ENCODE results near the gene LAMTOR2. TPM values are rescaled to one million over a fixed set of nuclear protein-coding genes. Genes with fewer than 3 reads are reported as not detected.
A peak's percentile ranks its signal among the peaks of the same experiment; 100 is the strongest.

Gene LAMTOR2
- total RNA-seq, 1 experiment from 2014 or later: 50.6 TPM

- peak; percentile 29 for DNase-seq
- Histone ChIP-seq H4K20me1 (ENCODE audit: control insufficient read depth, insufficient read depth, insufficient read length) (no peaks in the 10 kb centered on the region), H3K4me2 (ENCODE audit: insufficient read depth, insufficient read length, low read length) (peak overlapping the region; percentile 0)
Observed at GRCh38 chr1:156075775-156076204, 21.2 kb downstream of the LAMTOR2 start.

More at GRCh38 chr1:156075775-156076204, 21.2 kb downstream of the LAMTOR2 start:
- WGBS (ENCODE audit: extremely low coverage, insufficient read length, low lambda C conversion rate): no CpG with 5 or more reads among the region's 4 CpGs
- peaks cover 32% of the 10 kb centered on the region for H3K4me1 ChIP-seq (ENCODE audit: insufficient read depth, low read length)
- H3K79me1 ChIP-seq (ENCODE audit: insufficient read depth, low read depth, low read length, poor library complexity, severe bottlenecking): no peaks in the 10 kb centered on the region
- no peak overlapping the region for H2AK5ac ChIP-seq (ENCODE audit: insufficient read length, low read length)
- no peak overlapping the region for H2BK12ac ChIP-seq (ENCODE audit: insufficient read length, low read depth, low read length)
- H3K4ac ChIP-seq (ENCODE audit: low read depth, low read length): no peak overlapping the region
- no peak overlapping the region for H2BK120ac ChIP-seq (ENCODE audit: low read depth, low read length, poor library complexity, severe bottlenecking)
- H3K14ac ChIP-seq (ENCODE audit: insufficient read depth, low read length): no peak overlapping the region
- H3K23ac ChIP-seq (ENCODE audit: insufficient read length, low read depth, low read length): no peak overlapping the region
- peaks cover 79 to 88% of the 10 kb centered on the region in 2 experiments for H3K4me1 Mint-ChIP-seq
- H3K9me3 Mint-ChIP-seq: no peaks in the 10 kb centered on the region
- no peak for TF ChIP-seq CTCF (conservative IDR thresholded peaks at IDR 0.05)
- no peak overlapping the region for H4K91ac ChIP-seq (ENCODE audit: insufficient read length, low read depth, low read length)
- H3K79me2 ChIP-seq (ENCODE audit: insufficient read depth, low read length): peaks cover 21% of the 10 kb centered on the region; the same call in 1 of the 2 replicates
- peaks cover 10% of the 10 kb centered on the region for H3K23me2 ChIP-seq (ENCODE audit: insufficient read length, low read depth, low read length, poor library complexity, severe bottlenecking)
- peak overlapping the region; percentile 15 to 95 (median 16); a peak in 4 of 7 replicates for H3K27ac Mint-ChIP-seq
- H3K18ac ChIP-seq (ENCODE audit: insufficient read length, low read depth, low read length): no peak overlapping the region
- no peak overlapping the region for H3K56ac ChIP-seq (ENCODE audit: insufficient read length, low read depth, low read length)
- H2BK15ac ChIP-seq (ENCODE audit: low read depth, low read length): no peak overlapping the region
- H3T11ph ChIP-seq (ENCODE audit: low read length): no peak overlapping the region
- no peak overlapping the region for H4K8ac ChIP-seq (replicated peaks; ENCODE audit: insufficient read length, low read depth, low read length)
- H2BK5ac ChIP-seq (ENCODE audit: insufficient read length, low read length): no peak overlapping the region
- peak overlapping the region; percentile 20 to 61; a peak in 4 of 5 replicates for H3K4me3 Mint-ChIP-seq
- no peak overlapping the region for H2BK20ac ChIP-seq (ENCODE audit: low read depth, low read length, poor library complexity, severe bottlenecking)
- peaks cover 15 to 57% (median 57%) of the 10 kb centered on the region in 3 experiments; a peak in 6 of 7 replicates for H3K36me3 Mint-ChIP-seq (ENCODE audit: insufficient read depth in 1 of 3, low read depth in 3 of 3)
- no peaks in the 10 kb centered on the region for H3K9me3 ChIP-seq (ENCODE audit: control insufficient read depth, low read depth, low read length)
- no peak overlapping the region for H3K27ac ChIP-seq (ENCODE audit: insufficient read length, low read depth, low read length)
- no peak overlapping the region for H3K9ac ChIP-seq (ENCODE audit: extremely low read depth, insufficient read length, low read length)
- no peaks in the 10 kb centered on the region for H3K27me3 ChIP-seq (ENCODE audit: insufficient read depth, low read length)
- no peak overlapping the region for H2AFZ ChIP-seq (ENCODE audit: low read length)
- no peaks in the 10 kb centered on the region for H3K27me3 Mint-ChIP-seq (ENCODE audit: low read depth)
- H4K5ac ChIP-seq (ENCODE audit: insufficient read length, low read depth, low read length): no peak overlapping the region

All from H9 (cell line).